Astrocyte (in vitro differentiated cells and primary cell): ENCODE results near the gene AIFM3.

ENCODE experiments used
- EZH2 ChIP-seq: IDR thresholded peaks from 2 replicates; pipeline ENCODE4 v1.6.1; 2012; ENCODE audit warnings: mild to moderate bottlenecking, low read length, inconsistent platforms; ENCODE audit not compliant: insufficient read depth
- TF ChIP-seq, protein P1 (sequence below): IDR thresholded peaks from 2 replicates; pipeline ENCODE4 v1.5.1; 2011; ENCODE audit warnings: low read depth, mild to moderate bottlenecking, inconsistent platforms, low read length, moderate library complexity; ENCODE audit not compliant: insufficient read depth

DNA sequence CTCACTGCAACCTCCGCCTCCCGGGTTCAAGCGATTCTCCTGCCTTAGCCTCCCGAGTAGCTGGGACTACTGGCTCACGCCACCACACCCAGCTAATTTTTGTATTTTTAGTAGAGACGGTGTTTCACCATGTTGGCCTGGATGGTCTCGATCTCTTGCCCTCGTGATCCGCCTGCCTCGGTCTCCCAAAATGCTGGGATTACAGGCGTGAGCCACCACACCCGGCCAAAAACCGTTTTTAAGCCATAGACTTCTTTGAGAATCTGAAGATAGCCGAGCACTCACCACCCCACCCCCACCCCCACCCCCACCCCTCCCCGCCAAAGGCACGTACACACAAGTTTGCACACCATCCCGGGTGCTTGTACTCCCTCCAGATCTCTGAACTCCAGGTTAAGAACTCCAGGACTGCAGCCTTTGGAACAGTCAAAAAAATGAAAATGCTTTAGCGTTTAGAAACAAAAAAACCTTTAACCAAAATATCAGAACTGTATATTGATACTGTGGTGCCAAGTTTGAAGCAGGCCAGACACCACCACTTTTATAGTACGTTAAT is 48.3 kb upstream of the AIFM3 start:
- TF ChIP-seq, protein P1, sequence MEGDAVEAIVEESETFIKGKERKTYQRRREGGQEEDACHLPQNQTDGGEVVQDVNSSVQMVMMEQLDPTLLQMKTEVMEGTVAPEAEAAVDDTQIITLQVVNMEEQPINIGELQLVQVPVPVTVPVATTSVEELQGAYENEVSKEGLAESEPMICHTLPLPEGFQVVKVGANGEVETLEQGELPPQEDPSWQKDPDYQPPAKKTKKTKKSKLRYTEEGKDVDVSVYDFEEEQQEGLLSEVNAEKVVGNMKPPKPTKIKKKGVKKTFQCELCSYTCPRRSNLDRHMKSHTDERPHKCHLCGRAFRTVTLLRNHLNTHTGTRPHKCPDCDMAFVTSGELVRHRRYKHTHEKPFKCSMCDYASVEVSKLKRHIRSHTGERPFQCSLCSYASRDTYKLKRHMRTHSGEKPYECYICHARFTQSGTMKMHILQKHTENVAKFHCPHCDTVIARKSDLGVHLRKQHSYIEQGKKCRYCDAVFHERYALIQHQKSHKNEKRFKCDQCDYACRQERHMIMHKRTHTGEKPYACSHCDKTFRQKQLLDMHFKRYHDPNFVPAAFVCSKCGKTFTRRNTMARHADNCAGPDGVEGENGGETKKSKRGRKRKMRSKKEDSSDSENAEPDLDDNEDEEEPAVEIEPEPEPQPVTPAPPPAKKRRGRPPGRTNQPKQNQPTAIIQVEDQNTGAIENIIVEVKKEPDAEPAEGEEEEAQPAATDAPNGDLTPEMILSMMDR: no peak
- no peak for TF ChIP-seq EZH2
